HCEC 1CT (cell line): Measurements from ENCODE around the gene ARHGAP31.

Experiments used
- DNase-seq: peaks from one replicate; pipeline ENCODE4 v3.0.0-alpha.2; 2017

ARHGAP31 gene

DNA sequence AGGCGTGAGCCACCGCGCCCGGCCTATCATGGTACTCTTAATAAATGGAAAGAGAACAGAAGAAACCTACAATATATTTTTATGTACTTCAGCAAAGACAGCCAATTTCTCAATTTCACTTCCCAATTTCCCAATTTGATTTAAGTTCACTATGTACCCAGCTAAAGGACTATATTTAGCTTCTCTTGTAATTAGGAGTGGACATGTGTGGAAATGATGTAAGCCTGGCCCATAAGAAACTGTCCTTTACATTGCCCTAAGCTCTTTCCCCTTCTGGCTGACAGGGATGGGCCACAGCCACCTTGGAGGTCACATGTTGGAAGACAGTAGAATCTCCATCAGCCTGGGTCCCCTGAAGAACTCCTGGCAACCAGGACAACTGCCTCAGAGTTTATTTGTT is 163.1 kb downstream of the ARHGAP31 start:
- DNase-seq, result no peak

DNA sequence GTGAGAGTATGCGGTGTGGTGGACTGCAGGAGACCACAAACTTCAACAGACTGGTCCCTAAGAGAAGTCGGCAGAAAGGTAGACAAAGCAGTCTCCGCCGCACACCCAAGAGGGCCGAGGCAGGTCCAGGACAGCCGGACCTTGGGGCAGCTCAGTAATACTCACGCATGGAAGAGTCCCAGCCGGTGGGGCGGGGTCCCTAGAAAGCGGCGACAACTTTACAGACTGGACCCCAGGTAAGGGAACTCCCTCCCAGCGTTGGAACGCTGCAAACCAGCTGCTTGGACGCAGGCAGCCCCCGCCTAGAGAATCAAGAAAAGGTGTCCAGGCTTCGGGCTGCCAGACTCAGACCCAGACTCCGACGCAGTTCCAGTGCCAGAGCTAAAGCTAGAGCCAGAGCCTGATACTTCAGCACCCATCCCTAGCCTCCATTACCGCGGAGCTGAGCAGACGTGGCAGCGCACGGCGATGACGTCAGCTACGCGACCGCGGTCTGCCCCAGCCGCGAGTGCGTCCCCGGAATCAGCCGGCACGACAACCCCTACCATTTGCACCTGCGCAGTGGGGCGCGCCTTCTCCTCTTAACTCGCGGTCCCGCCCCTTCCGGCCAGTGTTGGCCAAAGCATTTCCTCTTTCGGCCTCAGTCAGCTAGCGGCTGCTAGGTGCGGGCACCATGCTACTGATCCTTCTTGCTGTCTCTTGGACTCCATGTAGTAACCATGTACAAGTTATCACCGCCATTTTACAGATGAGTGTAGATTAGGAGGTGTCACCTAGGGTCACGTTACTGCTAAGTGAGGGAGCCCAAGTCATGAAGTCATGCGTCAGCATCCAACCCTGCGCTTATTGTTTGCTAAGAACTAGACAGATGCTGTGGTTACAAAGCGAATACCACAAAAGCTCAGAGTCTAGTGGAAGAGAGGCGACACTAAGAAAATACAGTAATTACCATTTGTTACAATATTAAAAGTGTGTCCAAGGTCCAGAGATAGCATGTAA is 169.3 kb downstream of the ARHGAP31 start, which contains the start of gene TMEM39A:
Gene TMEM39A (minus strand): TSS at position 445 of the 999 bp plus-strand sequence. CDS start 1,541 bp downstream, outside the sequence.
- peak; percentile 96 for DNase-seq

DNA sequence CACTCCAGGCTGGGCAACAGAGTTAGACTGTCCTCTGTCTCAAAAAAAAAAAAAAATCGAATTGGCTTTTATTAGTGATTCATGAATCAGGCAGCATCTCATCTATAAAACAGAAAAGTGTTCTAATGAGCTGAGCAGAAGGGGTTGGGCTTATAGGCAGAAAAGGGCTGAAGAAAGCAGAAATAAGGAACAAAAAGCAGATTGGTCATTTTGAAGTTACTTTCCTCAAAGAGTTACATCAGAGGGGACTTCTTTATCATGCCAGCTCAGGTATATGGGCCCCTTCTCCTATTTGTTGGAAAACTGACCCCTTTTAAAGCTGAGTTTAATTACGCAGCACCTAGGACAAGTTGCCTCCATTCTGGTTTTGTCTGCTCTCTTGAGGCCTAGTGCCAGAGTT is 173.9 kb downstream of the ARHGAP31 start:
- no peak for DNase-seq

DNA sequence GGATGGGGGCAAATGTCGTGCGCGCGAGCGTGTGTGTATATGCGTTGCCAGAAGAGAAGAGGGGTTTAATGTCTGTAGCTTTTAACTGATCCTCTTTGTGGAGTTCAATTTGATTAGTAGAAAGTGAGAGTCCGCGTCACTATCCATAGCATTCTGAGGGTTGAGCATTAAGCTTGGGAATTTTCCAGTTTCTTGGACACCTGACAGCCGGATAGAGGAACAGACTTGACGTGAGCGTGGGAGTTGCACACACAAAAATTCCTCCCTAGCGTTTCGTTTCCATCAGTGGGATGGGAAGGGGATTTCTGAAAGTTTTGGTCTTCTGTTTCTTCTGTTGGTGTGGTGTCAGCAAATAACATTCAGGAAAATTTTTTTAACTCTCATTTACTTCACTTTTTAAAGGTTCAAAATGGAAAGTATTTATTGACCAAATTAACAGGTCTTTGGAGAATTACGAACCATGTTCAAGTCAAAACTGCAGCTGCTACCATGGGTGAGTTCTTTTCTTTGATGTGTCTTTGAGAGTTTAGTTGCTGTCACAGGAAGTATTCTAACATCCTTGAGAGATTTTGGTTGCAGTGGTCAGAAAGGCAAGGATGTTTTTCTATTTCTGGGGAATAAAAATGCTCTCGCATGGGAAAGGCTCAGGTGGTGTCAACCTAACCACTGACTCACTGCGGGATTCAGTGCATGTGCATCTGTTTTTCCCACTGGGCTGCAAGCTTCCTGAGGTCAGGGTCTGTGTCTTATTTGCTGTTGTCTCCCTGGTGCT is 175.4 kb downstream of the ARHGAP31 start:
- no peak for DNase-seq
